ENCODE results near the gene KLHL17. TPM values are rescaled to one million over a fixed set of nuclear protein-coding genes. Genes with fewer than 3 reads are reported as not detected.

KLHL17 gene
- total RNA-seq, 1 donor from 2014 or later: 41.5 TPM

DNA sequence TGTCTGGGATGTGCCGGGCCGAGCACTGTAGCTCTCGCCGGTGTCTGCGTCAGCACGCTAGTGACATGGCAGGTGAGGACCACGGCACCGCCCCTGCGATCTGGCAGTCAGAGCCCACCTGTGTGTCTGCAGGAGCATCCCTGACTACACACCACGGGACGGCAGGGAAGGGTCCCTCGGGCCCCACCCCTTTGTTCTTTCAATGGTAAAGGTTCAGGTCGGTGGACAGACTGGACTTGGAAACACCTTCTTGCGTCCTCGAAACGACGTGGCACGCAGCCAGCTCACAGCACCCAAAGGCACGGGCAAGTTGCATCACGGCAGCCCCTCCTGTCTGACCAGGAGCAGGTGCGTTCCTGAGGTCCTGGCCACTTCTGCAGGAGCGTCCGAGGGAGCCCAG is 40.4 kb upstream of the KLHL17 start:
- Mint-ChIP-seq H3K27ac (ENCODE audit: unreplicated experiment) (no peak overlapping the region), H3K4me1 (peaks cover 15% of the 10 kb centered on the region), H3K36me3 (ENCODE audit: low read depth) (no peaks in the 10 kb centered on the region), H3K27me3 (ENCODE audit: low read depth) (peaks cover 77% of the 10 kb centered on the region), H3K4me3 (no peak overlapping the region), H3K9me3 (no peaks in the 10 kb centered on the region)
- TF ChIP-seq, protein P1, sequence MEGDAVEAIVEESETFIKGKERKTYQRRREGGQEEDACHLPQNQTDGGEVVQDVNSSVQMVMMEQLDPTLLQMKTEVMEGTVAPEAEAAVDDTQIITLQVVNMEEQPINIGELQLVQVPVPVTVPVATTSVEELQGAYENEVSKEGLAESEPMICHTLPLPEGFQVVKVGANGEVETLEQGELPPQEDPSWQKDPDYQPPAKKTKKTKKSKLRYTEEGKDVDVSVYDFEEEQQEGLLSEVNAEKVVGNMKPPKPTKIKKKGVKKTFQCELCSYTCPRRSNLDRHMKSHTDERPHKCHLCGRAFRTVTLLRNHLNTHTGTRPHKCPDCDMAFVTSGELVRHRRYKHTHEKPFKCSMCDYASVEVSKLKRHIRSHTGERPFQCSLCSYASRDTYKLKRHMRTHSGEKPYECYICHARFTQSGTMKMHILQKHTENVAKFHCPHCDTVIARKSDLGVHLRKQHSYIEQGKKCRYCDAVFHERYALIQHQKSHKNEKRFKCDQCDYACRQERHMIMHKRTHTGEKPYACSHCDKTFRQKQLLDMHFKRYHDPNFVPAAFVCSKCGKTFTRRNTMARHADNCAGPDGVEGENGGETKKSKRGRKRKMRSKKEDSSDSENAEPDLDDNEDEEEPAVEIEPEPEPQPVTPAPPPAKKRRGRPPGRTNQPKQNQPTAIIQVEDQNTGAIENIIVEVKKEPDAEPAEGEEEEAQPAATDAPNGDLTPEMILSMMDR (conservative IDR thresholded peaks at IDR 0.05): no peak
- no peak for DNase-seq (ENCODE audit: low read depth, low spot score)

DNA sequence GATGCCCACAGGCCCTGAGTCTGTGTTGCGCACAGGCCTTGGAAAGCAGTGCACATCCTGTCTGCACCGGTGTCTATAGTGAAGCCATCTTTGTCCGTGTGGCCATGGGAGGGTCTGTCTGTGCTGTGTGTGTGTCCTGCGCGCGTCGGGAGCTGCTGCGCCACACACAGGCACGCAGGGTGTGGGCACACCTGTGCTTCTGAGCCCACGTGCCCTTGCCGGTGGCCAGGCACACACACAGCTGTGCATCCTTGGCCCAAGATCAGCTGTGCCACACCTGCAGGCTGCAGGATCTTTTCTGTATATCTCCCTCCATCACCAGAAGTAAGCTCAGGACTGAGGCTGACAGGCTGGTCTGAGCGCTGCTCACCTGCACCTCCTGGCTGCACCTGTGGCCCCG is 39.9 kb upstream of the KLHL17 start:
- TF ChIP-seq, protein P1 (conservative IDR thresholded peaks at IDR 0.05): no peak
- DNase-seq (ENCODE audit: low read depth, low spot score): no peak
- Mint-ChIP-seq H3K4me1 (peaks cover 15% of the 10 kb centered on the region), H3K9me3 (no peaks in the 10 kb centered on the region), H3K27ac (ENCODE audit: unreplicated experiment) (no peak overlapping the region), H3K27me3 (ENCODE audit: low read depth) (peaks cover 75% of the 10 kb centered on the region), H3K36me3 (ENCODE audit: low read depth) (no peaks in the 10 kb centered on the region), H3K4me3 (no peak overlapping the region)

DNA sequence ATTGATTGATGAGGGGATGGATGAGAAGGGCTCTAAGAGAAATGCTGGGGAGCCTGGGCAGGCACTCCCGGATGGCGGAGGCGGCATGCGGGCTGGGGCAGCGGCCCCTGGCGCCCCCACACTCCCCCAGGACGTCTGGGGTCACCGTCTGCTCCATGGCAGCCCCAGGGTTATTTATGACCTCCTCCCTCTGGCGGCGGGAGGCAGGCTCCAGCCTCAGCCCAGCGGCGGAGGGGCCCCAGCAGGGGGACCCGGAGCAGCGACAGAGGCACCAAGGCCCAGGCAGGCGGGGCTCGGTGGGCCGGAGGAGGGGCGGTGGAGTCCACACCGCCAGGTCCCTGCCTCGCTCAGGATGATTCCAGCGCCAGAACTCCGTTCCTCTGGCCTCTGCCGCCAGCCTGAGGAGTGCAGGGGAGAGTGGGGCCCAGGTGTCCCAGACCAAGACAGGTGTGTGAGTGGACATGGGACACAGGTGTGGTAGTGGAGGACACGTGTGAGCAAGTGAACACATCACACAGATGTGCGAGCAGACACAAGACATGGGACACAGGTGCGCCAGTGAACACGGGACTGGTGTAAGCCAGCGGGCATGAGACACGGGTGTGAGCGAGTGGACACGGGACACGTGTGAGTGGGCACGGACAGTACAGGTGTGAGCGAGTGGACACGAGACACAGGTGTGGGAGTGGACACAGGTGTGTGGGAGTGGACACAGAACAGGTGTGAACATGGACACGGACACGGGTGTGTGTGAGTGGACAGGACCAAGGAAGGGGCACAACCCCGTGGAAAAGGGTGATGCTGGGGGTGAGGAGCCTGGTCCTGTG is 39.2 kb upstream of the KLHL17 start:
- TF ChIP-seq, protein P1 (conservative IDR thresholded peaks at IDR 0.05): peak; percentile 57
- Mint-ChIP-seq H3K4me3 (no peak overlapping the region), H3K9me3 (no peaks in the 10 kb centered on the region), H3K27ac (ENCODE audit: unreplicated experiment) (peak overlapping the region; percentile 78), H3K4me1 (peaks cover 15% of the 10 kb centered on the region), H3K27me3 (ENCODE audit: low read depth) (peaks cover 75% of the 10 kb centered on the region), H3K36me3 (ENCODE audit: low read depth) (no peaks in the 10 kb centered on the region)
- DNase-seq (ENCODE audit: low read depth, low spot score): peak; percentile 63

DNA sequence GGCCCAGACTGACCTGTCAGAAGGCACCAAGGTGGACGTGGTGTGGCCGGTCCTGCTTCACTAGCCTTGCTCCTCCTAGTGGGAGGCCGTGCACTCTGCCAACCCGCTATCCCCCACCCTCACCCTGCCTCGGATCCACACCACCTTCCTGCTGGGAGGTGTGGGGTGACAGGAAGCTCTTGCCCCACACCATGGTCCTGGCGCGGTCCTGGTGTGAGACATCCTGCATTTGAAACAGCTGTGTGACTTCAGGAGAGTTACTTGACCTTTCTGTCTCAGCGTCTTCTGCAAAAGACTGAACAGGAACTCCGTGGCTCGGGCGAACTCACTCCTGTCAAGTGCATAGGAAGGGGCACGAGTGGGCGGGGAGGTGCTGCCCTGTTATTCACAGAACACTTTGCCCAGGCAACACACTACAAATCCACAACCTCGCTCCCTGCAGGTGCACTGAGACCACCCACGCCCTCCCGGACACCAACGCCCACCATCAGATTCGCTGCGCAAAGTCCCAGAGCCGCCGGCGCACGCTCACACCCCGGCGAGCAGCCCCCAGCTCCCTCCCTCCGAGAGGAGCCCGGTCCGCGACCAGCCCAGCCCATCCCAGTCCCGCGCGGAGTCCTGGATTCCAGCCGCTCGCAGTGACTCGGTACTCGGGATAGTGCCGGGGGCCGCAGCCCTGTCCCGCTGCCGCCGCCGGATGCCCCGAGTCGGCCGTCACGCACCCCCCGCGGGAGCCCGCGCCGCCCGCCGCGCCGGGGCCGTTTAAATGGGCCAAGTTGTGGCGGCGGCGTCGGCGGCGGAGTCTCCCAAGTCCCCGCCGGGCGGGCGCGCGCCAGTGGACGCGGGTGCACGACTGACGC is 37.0 kb upstream of the KLHL17 start, which contains the start of gene SAMD11:
SAMD11 (plus strand) TSS at position 793 of the 860 bp plus-strand sequence. CDS start 509 bp downstream, outside the sequence.
- Mint-ChIP-seq H3K27ac (ENCODE audit: unreplicated experiment) (no peak within 1 kb of the TSS), H3K4me3 (peak within 1 kb of the TSS; percentile 76), H3K4me1 (peaks cover 15% of the 10 kb centered on the region), H3K9me3 (no peaks in the 10 kb centered on the region), H3K36me3 (ENCODE audit: low read depth) (no peaks in the 10 kb centered on the region), H3K27me3 (ENCODE audit: low read depth) (peaks cover 78% of the 10 kb centered on the region)
- peak; percentile 88 for DNase-seq (ENCODE audit: low read depth, low spot score)
- TF ChIP-seq, protein P1 (conservative IDR thresholded peaks at IDR 0.05): no peak

DNA sequence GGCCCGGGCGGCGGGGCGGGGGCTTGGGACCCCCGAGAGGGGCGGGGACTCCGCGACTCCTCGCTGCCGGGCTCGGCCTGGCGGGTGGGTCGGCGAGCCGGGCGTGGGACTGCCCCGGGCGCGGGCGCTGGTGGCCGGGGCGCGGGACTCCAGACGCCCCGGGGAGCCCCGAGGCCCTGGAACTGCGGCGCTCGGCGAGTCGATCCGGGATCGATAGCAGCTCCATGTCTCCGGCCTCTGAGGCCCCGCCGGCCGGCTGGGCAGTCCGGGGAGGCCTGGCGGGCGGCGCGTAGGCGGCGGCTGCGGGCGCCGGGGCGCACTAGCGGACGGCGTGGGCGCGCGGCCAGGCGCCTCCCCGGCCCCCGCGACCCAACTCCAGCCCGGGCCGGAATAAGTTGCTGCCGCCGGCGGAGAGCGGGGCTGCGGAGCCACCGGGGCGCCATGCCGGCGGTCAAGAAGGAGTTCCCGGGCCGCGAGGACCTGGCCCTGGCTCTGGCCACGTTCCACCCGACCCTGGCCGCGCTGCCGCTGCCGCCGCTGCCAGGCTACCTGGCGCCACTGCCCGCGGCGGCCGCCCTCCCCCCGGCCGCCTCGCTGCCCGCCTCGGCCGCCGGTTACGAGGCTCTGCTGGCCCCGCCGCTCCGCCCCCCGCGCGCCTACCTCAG is 36.3 kb upstream of the KLHL17 start:
- H3K4me1 Mint-ChIP-seq: peaks cover 15% of the 10 kb centered on the region

More for the DNA sequence above, 36.3 kb upstream of the KLHL17 start:
- H3K36me3 Mint-ChIP-seq (ENCODE audit: low read depth): no peaks in the 10 kb centered on the region
- H3K4me3 Mint-ChIP-seq: no peak overlapping the region
- peaks cover 79% of the 10 kb centered on the region for H3K27me3 Mint-ChIP-seq (ENCODE audit: low read depth)
- TF ChIP-seq, protein P1 (conservative IDR thresholded peaks at IDR 0.05): no peak
- DNase-seq (ENCODE audit: low read depth, low spot score): no peak
- H3K27ac Mint-ChIP-seq (ENCODE audit: unreplicated experiment): no peak overlapping the region
- no peaks in the 10 kb centered on the region for H3K9me3 Mint-ChIP-seq
